Measurements from ENCODE around the gene MPHOSPH9.
A peak's percentile ranks its signal among the peaks of the same experiment; 100 is the strongest.

MPHOSPH9 gene

GRCh38 chr12:123119808-123120207, 113.1 kb downstream of the MPHOSPH9 start:
- DNase-seq, result peak; percentile 55

GRCh38 chr12:123118497-123118896, 114.4 kb downstream of the MPHOSPH9 start:
- DNase-seq, result no peak

DNA sequence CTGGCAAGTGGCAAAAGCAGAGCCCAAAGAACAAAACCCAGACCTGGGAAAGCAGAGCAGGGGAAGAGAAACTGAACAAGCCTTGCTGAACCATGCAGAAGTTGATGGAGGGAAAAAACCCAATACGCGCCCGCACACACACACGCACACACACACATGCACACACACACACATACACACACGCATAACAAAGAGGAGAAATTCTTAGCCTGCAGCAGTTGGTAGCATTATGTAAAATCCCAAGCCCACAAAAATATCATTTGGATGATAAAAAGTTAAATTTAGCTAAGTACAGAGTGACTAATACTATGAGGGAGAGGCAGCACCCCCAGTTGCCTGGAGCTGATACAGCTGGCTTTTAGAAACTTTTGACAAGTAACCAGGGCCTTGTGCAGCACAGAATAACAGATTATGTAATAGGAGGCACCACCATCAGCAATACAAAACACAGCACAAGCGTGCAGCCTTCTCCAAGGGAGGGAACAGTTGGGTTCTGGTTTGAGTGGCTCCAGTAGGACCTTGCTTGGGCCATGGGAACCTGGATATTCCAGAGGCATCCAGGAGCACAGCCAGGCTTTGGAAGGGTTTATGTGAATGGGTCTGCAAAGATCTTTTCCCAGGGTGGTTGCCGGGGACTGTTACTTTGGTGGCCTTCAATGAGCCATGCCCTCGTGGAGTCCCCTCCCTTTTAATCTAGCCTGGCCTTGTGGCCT, 117.4 kb downstream of the MPHOSPH9 start:
- no peak for DNase-seq

DNA sequence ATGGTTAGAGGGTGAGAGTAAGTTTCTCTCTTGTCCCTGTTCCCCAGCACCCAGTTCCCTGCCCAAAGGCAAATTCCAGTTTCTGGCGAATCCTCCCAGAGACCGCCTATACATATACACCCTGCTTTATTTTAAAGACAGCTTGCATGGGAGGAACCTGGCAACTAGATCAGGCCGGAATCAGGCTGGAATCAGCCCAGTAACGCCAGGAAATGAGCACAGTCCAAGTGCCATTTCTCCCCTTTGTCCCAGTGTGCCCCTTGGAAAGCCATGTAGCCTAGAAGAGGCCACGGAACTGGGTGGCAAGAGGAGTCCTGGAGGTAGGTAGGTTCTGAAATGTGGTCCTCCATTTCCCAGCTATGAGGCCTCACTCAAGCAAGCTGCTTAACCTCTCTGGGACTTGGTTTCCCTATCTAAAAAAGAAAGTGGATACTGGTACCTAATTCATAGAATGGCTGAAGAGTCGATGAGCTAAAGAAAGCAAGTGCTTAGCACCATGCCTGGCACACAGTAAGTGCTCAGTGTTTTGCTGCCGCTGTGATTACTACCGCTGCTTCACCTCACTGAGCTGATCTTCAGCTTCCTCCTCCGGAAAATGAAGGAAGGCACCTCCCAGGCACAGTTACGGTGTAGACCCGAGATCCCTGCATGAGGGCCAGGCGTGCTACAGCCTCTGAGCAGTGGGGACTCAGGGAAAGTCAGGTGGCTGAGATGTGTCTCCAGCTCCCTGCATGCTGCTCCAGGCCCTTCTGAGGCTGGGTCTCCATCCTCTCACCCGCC, 118.4 kb downstream of the MPHOSPH9 start:
- DNase-seq, result no peak

GRCh38 chr12:123113026-123113425, 119.9 kb downstream of the MPHOSPH9 start:
- no peak for DNase-seq

- DNase-seq, result no peak
Measured at GRCh38 chr12:123111498-123112165, 121.3 kb downstream of the MPHOSPH9 start.

DNA sequence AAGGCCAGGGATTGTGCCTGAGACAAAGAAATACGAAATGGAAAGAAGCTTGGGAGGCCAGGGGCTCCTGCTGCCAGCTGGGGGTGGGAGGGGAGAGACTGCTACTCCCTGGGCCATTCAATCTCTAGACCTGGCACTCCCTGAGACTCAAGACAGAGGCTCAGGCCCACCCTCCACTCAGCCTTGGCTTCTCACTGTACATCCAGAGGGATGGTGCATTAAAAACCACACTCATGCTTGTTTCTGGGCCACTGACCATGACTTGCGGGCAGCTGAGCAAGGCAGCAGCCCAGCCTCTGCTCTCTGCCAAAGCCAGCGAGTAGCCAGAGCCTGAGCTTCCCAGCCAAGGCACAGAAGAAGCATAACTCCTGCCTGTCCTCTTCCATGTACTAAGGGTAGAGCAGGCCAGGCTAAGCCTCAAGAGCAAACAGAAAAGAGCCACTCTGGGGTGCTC, 123.6 kb downstream of the MPHOSPH9 start:
- no peak for DNase-seq

GRCh38 chr12:123108682-123109066, 124.3 kb downstream of the MPHOSPH9 start:
- DNase-seq, result no peak

DNA sequence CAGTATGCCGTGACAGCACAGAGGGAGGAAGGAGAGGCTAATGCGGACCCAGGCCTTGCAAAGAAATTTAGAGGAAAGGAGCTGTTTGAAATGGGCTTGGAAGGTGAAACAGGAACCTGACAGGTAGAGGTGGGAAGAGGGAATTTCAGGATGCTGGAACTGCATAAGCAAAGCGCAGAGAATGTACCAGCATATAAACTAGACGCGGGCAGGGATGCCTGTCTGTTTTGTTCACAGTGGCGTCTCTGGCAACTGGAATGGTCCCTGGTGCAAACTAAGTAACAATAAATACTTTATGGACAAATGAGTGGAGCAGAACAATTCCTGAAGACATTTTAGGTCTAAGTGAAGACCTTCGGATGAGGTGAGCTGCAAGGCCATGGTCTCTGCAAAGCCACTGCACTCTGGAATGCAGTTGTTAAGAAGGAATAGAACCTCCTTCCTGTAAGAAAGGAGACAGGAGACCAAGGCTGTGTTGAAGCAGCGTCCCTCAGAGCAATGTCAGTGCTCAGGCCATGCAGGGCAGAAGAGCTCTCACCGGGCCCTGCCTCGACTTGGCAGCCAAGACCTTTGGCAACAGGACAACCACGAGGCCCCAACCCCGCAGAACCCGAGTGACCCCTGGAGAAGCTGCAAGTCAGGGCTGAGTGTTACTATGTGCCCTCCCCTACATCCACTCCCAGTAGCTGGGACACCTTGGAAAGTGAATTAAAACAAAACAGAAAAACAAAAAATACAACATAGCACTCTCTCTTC, 124.8 kb downstream of the MPHOSPH9 start:
- no peak for DNase-seq

DNA sequence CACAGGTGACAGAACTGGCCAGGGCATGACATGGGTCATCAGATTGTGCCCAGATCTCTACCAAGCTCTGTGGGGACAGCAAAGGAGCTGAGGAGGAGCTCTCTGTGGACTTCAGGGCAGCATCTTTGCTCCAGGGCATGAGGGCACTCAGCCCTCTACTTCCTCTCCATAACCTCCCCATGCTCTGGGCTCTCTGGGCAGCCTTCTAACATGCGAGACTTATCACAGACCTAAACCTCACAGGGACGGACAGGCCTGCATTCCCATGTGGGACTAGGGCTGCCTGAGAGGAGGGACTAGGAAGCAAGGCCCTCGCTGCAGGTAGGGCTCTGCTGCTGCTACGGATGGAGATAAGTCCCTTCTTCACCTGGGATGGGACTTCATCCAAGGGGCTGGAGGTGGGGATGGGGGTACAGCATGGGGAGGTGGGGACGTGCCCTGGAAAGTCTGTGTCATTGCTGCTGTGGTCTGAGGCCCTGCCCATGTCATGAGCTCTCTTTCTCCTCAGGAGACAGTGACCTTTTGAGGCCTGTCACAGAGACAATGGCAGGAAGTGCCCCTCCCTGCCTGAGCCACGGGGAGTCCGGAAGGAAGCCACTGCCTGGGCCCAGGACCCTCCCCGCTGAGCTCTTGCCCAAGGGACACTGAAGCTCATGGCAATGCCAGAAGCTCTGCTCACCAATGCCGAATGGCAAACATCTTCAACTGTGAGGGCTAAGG, 126.1 kb downstream of the MPHOSPH9 start:
- DNase-seq, result peak; percentile 68

DNA sequence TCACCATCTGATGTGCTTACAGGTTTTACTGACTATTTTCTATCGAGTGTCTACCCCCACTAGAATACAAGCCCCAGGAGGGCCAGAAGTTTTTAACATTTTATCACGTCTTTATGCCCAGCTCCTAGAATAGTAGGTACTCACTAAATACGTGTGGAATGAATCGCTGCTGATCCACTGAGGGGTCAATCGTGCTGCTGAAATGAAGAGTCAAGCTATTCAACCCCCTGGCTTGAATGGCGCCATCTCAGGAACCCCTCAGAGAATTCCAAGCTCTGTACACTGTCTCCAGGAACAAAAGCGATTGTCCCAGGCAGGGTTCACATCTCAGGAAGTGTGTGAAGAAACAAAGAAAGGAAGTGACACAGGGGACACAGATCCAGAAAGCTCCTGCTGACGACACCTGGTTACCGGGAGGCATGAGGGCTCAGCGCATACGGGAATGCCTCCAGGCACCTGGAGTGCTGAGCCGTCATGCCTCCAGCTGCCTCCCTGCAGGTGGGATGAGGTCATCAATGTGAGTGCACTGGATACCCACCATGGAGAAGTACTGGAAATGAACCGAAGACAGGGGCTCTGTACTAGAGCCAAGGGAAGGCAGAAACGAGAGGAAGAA, 127.6 kb downstream of the MPHOSPH9 start:
- DNase-seq, result no peak

- DNase-seq, result no peak
Measured at GRCh38 chr12:123104809-123105208, 128.1 kb downstream of the MPHOSPH9 start.

Data from activated CD4-positive, CD25-positive, alpha-beta regulatory T cell treated with anti-CD3 and anti-CD28 coated beads, Interleukin-2, amount 50 U/mL, for 72 hours (primary cell).